H1 (cell line): ENCODE data around the gene FRMD4A. TPM values are rescaled to one million over a fixed set of nuclear protein-coding genes. Genes with fewer than 3 reads are reported as not detected.

ENCODE experiments used
- CTCF ChIA-PET: fragments of 300-600 bp; sonication (Branson Sonifier 250); formaldehyde crosslinking; loops from one replicate; lab custom pipeline; 2021; ENCODE audit not compliant: partially characterized antibody; lab: Charles Lee
- POLR2A ChIA-PET: fragments of 300-600 bp; sonication (Branson Sonifier 250); formaldehyde crosslinking; loops from one replicate; lab custom pipeline; 2021; ENCODE audit warnings: inconsistent platforms; ENCODE audit not compliant: partially characterized antibody; lab: Charles Lee
- DNase-seq, 2 experiments: peaks; one replicate each; pipeline versions ENCODE4 v3.0.0 to v3.0.0-alpha.2; 2010 to 2022; ENCODE audit warnings: low spot score in 2 of 2, low read depth in 1 of 2, mixed read lengths in 1 of 2
- FAIRE-seq: peaks from 2 replicates; lab custom pipeline; 2011; peaks lifted over from hg19 to GRCh38; lab: Jason Lieb, UNC
- H2AFZ ChIP-seq: 2 replicates; pipeline ENCODE4 v1.8.1; 2012; ENCODE audit warnings: low read length, inconsistent platforms
- H2AK5ac ChIP-seq: 2 replicates; pipeline ENCODE4 v1.6.1; 2013; ENCODE audit warnings: low read depth, low read length
- H2BK120ac ChIP-seq: replicated peaks from 2 replicates; pipeline ENCODE3; 2013; ENCODE audit warnings: low read depth, low read length, inconsistent platforms
- H2BK12ac ChIP-seq: 2 replicates; pipeline ENCODE4 v1.6.1; 2013; ENCODE audit warnings: low read depth, low read length
- H2BK15ac ChIP-seq: 2 replicates; pipeline ENCODE4 v1.6.1; 2013; ENCODE audit warnings: low read length
- H2BK20ac ChIP-seq: 2 replicates; pipeline ENCODE4 v1.6.1; 2013; ENCODE audit warnings: low read length
- H2BK5ac ChIP-seq: 2 replicates; pipeline ENCODE4 v1.6.1; 2013; ENCODE audit warnings: low read depth, low read length
- H3K14ac ChIP-seq: 2 replicates; pipeline ENCODE4 v1.6.1; 2013; ENCODE audit warnings: inconsistent platforms; ENCODE audit not compliant: insufficient read length
- H3K18ac ChIP-seq: 2 replicates; pipeline ENCODE4 v1.6.1; 2013; ENCODE audit warnings: low read length; ENCODE audit errors: extremely low read depth
- H3K23ac ChIP-seq: 2 replicates; pipeline ENCODE4 v1.6.1; 2013; ENCODE audit warnings: inconsistent platforms; ENCODE audit not compliant: insufficient read length
- H3K23me2 ChIP-seq: 2 replicates; pipeline ENCODE4 v1.6.1; 2013; ENCODE audit warnings: low read depth, low read length
- H3K27ac ChIP-seq: 2 replicates; pipeline ENCODE4 v1.6.1; 2011; ENCODE audit warnings: low read depth, low read length, inconsistent platforms
- H3K27me3 ChIP-seq, 4 experiments: replicated peaks in 1 of 4; 1 replicate in 1 of 4; 2 replicates in 3 of 4; pipeline versions ENCODE4 v1.6.1 to v1.8.1; 2011 to 2013; ENCODE audit warnings: low read length in 3 of 4, mild to moderate bottlenecking in 3 of 4, inconsistent platforms in 2 of 4, mixed read lengths in 2 of 4, moderate library complexity in 1 of 4; ENCODE audit not compliant: control insufficient read depth in 3 of 4, insufficient read depth in 3 of 4; ENCODE audit errors: extremely low read depth in 1 of 4
- H3K36me3 ChIP-seq, 4 experiments: 2 replicates each; pipeline versions ENCODE4 v1.6.1 to v1.8.1; 2011 to 2013; ENCODE audit warnings: mild to moderate bottlenecking in 4 of 4, low read length in 3 of 4, moderate library complexity in 2 of 4, control low read depth in 1 of 4, inconsistent platforms in 1 of 4; ENCODE audit not compliant: insufficient read depth in 4 of 4, control insufficient read depth in 2 of 4
- H3K4ac ChIP-seq: replicated peaks from 2 replicates; pipeline ENCODE3; 2013; ENCODE audit warnings: low read length, low read depth, mixed read lengths, inconsistent platforms; ENCODE audit not compliant: insufficient read length
- H3K4me1 ChIP-seq, 4 experiments: replicated peaks in 1 of 4; 1 replicate in 1 of 4; 2 replicates in 3 of 4; pipeline versions ENCODE4 v1.6.1 to v1.8.1; 2011 to 2013; ENCODE audit warnings: low read length in 3 of 4, inconsistent platforms in 2 of 4, mixed read lengths in 1 of 4; ENCODE audit not compliant: insufficient read depth in 4 of 4, control insufficient read depth in 3 of 4
- H3K4me2 ChIP-seq, 2 experiments: 2 replicates each; pipeline versions ENCODE4 v1.6.1 to v1.8.1; 2011 to 2013; ENCODE audit warnings: low read depth in 2 of 2, low read length in 2 of 2, control low read depth in 1 of 2, inconsistent platforms in 1 of 2, mild to moderate bottlenecking in 1 of 2; ENCODE audit not compliant: insufficient read depth in 1 of 2
- H3K4me3 ChIP-seq, 4 experiments: fragments of 200-600, 300-600 bp in 1 of 4; sonication (generic), shearing (Covaris generic), sonication (Bioruptor Twin) in 1 of 4; 2 replicates each; pipeline versions ENCODE4 v1.5.1 to v1.8.1; 2011 to 2016; ENCODE audit warnings: low read length in 4 of 4, low read depth in 3 of 4, control low read depth in 2 of 4, inconsistent platforms in 2 of 4, mild to moderate bottlenecking in 2 of 4, mixed read lengths in 1 of 4, moderate library complexity in 1 of 4; ENCODE audit not compliant: insufficient read depth in 2 of 4; ENCODE audit errors: extremely low read depth in 1 of 4
- H3K56ac ChIP-seq: replicated peaks from 2 replicates; pipeline ENCODE3; 2013; ENCODE audit warnings: low read depth, mild to moderate bottlenecking, mixed read lengths, low read length, inconsistent platforms; ENCODE audit not compliant: insufficient read length
- H3K79me1 ChIP-seq: 2 replicates; pipeline ENCODE4 v1.6.1; 2013; ENCODE audit warnings: low read depth, low read length, control low read depth
- H3K79me2 ChIP-seq, 2 experiments: 2 replicates each; pipeline versions ENCODE4 v1.6.1 to v1.8.1; 2012 to 2013; ENCODE audit warnings: low read length in 2 of 2, mild to moderate bottlenecking in 2 of 2, inconsistent platforms in 1 of 2; ENCODE audit not compliant: insufficient read depth in 2 of 2, control insufficient read depth in 1 of 2
- H3K9ac ChIP-seq, 4 experiments: replicated peaks in 1 of 4; 1 replicate in 1 of 4; 2 replicates in 3 of 4; pipeline versions ENCODE4 v1.6.1 to v1.8.1; 2011 to 2013; ENCODE audit warnings: low read depth in 3 of 4, low read length in 3 of 4, control low read depth in 2 of 4, mild to moderate bottlenecking in 2 of 4, moderate library complexity in 2 of 4, inconsistent platforms in 1 of 4; ENCODE audit errors: extremely low read depth in 1 of 4
- H3K9me3 ChIP-seq, 2 experiments: 2 replicates each; pipeline versions ENCODE4 v1.6.1 to v1.8.1; 2012 to 2013; ENCODE audit warnings: mild to moderate bottlenecking in 2 of 2, moderate library complexity in 2 of 2, control low read depth in 1 of 2, inconsistent platforms in 1 of 2, low read depth in 1 of 2, low read length in 1 of 2, mixed read lengths in 1 of 2; ENCODE audit not compliant: insufficient read depth in 2 of 2
- H4K20me1 ChIP-seq, 2 experiments: replicated peaks in 1 of 2; 2 replicates each; pipeline versions ENCODE3 to v1.8.1; 2011 to 2013; ENCODE audit warnings: inconsistent platforms in 2 of 2, low read length in 2 of 2, mild to moderate bottlenecking in 1 of 2; ENCODE audit not compliant: insufficient read depth in 2 of 2, control insufficient read depth in 1 of 2
- H4K5ac ChIP-seq: 2 replicates; pipeline ENCODE4 v1.6.1; 2013; ENCODE audit warnings: low read length, low read depth, mixed read lengths, inconsistent platforms; ENCODE audit not compliant: insufficient read length
- H4K8ac ChIP-seq: 2 replicates; pipeline ENCODE4 v1.8.0; 2013; ENCODE audit warnings: mild to moderate bottlenecking, moderate library complexity, low read length, inconsistent platforms; ENCODE audit not compliant: insufficient read depth; ENCODE audit errors: extremely low read depth
- H4K91ac ChIP-seq: replicated peaks from 2 replicates; pipeline ENCODE3; 2013; ENCODE audit warnings: low read length, mixed read lengths, inconsistent platforms; ENCODE audit not compliant: insufficient read length
- ATF3 ChIP-seq: IDR thresholded peaks from 2 replicates; pipeline ENCODE4 v1.6.1; 2011; ENCODE audit warnings: low read depth, mild to moderate bottlenecking, low read length; ENCODE audit not compliant: insufficient read depth
- E2F6 ChIP-seq: IDR thresholded peaks from 2 replicates; pipeline ENCODE4 v1.6.1; 2012; ENCODE audit warnings: inconsistent platforms
- EZH2 ChIP-seq: fragments of 200-600 bp; sonication (generic); IDR thresholded peaks from 2 replicates; pipeline ENCODE4 v1.7.1; 2012; ENCODE audit warnings: low read depth, mild to moderate bottlenecking, moderate library complexity, low read length, inconsistent platforms; ENCODE audit not compliant: severe bottlenecking
- GABPA ChIP-seq: IDR thresholded peaks from 2 replicates; pipeline ENCODE4 v1.6.1; 2011; ENCODE audit warnings: mild to moderate bottlenecking, low read length, moderate library complexity, borderline replicate concordance; ENCODE audit not compliant: insufficient read depth
- HDAC6 ChIP-seq: IDR thresholded peaks from one replicate; pipeline ENCODE4 v1.7.1; 2012; ENCODE audit warnings: low read depth, mild to moderate bottlenecking, inconsistent platforms, low read length, moderate library complexity
- KDM4A ChIP-seq: IDR thresholded peaks from one replicate; pipeline ENCODE4 v1.7.1; 2012; ENCODE audit warnings: low read depth, mild to moderate bottlenecking, moderate library complexity, low read length, inconsistent platforms; ENCODE audit not compliant: severe bottlenecking
- MAFK ChIP-seq: IDR thresholded peaks from 2 replicates; pipeline ENCODE4 v1.6.1; 2012; ENCODE audit warnings: low read depth, mild to moderate bottlenecking, improper control_type of control experiment, low read length
- RXRA ChIP-seq: IDR thresholded peaks from 2 replicates; pipeline ENCODE4 v1.6.1; 2011; ENCODE audit warnings: low read depth, mild to moderate bottlenecking, low read length, moderate library complexity; ENCODE audit not compliant: insufficient read depth
- SAP30 ChIP-seq: fragments of 300-600 bp; sonication (generic); IDR thresholded peaks from 2 replicates; pipeline ENCODE4 v1.7.1; 2012; ENCODE audit warnings: low read length, moderate library complexity, mild to moderate bottlenecking, inconsistent platforms; ENCODE audit not compliant: insufficient read depth, insufficient replicate concordance
- SIN3A ChIP-seq, 2 experiments: IDR thresholded peaks in 1 of 2; conservative IDR thresholded peaks in 1 of 2; 2 replicates each; pipeline ENCODE4 v1.6.1; 2011 to 2012; ENCODE audit warnings: low read length in 2 of 2, improper control_type of control experiment in 1 of 2, low read depth in 1 of 2, mild to moderate bottlenecking in 1 of 2
- SIRT6 ChIP-seq: IDR thresholded peaks from one replicate; pipeline ENCODE4 v1.7.1; 2012; ENCODE audit warnings: low read length, inconsistent platforms
- TAF1 ChIP-seq: IDR thresholded peaks from 2 replicates; pipeline ENCODE4 v1.6.1; 2011; ENCODE audit warnings: mild to moderate bottlenecking, low read depth, low read length
- WGBS, 2 experiments: shearing (Covaris generic) in 1 of 2; methylation state at CpG; one replicate each; pipeline versions ENCODE4 v1.1.6 to v1.1.7; 2013 to 2015; ENCODE audit warnings: low lambda C conversion rate in 2 of 2, mixed read lengths in 2 of 2, inconsistent platforms in 1 of 2, low coverage in 1 of 2, missing lambda C conversion rate in 1 of 2; ENCODE audit not compliant: insufficient replicate concordance in 2 of 2, insufficient coverage in 1 of 2, insufficient read length in 1 of 2; ENCODE audit errors: extremely low coverage in 1 of 2, missing lambda C conversion rate in 1 of 2; 5-methylcytosine and 5-hydroxymethylcytosine counted together
- polyA plus RNA-seq, 7 experiments: library from polyadenylated mRNA; depleted of rRNA in 3 of 7; stranded (reverse) in 5 of 7; unstranded in 2 of 7; fragments of >200 nt in 5 of 7; fragments of 200-250 nt in 2 of 7; gene quantifications; 1 replicate in 5 of 7; 2 replicates in 1 of 7; 4 replicates in 1 of 7; pipeline versions ENCODE4 v1.2.1 to v1.2.3, GENCODE V29; 2011 to 2013; ENCODE audit warnings: missing spikeins in 2 of 7, mixed read lengths in 2 of 7
- total RNA-seq: library from RNA; stranded (reverse); fragmentation: NEBNext Ultra II Directional; extraction: Animal tissue kit (Norgen Biotek cat#: 25700); gene quantifications from 2 replicates; pipeline ENCODE4 v1.2.1, GENCODE V29; 2021

FRMD4A gene
- total and polyA plus RNA-seq, 2 of the 8 experiments (the other 6 are each of a cell fraction or from before 2014, with no cell fraction given), result 38.6 to 39.6 TPM

GRCh38 chr10:13732465-13732881, 598.3 kb downstream of the FRMD4A start:
- no peaks in the 10 kb centered on the region for H3K79me1 ChIP-seq
- H3K27me3 ChIP-seq, result no peaks in the 10 kb centered on the region
- H4K8ac ChIP-seq, result no peak overlapping the region
- H4K91ac ChIP-seq, result no peak overlapping the region
- H3K4me2 ChIP-seq, result no peak overlapping the region
- H3K23ac ChIP-seq, result no peak overlapping the region
- H3K36me3 ChIP-seq, result peaks cover 0 to 4% (median 2%) of the 10 kb centered on the region in 4 experiments; a peak in 3 of 8 replicates
- ChIA-PET CTCF (interaction anchor here (1.2 to 1.6 kb wide), 3 partner anchors 9 to 58 kb away, joined by 3 to 5 read pairs (median 4); no protein-coding TSS in a partner anchor), POLR2A (interaction anchor here (1.4 kb wide), 1 partner anchor 60 kb away, joined by 3 read pairs; no protein-coding TSS in a partner anchor)
- H2BK15ac ChIP-seq, result no peak overlapping the region
- no peaks in the 10 kb centered on the region for H3K23me2 ChIP-seq
- no peak overlapping the region for H2AK5ac ChIP-seq
- H4K20me1 ChIP-seq, result no peaks in the 10 kb centered on the region
- DNase-seq, result no peak
- H3K56ac ChIP-seq, result no peak overlapping the region
- 91% methylated on average over 6 of the region's 6 CpGs; no CpG with 5 or more reads in 1 of the 2 experiments for WGBS, 2 experiments
- no peak overlapping the region for H3K18ac ChIP-seq
- no peak overlapping the region for H3K14ac ChIP-seq
- no peak overlapping the region for H2BK120ac ChIP-seq
- H2BK5ac ChIP-seq, result no peak overlapping the region
- no peak overlapping the region for H3K4ac ChIP-seq
- H3K9ac ChIP-seq, result no peak overlapping the region
- H2AFZ ChIP-seq, result no peak overlapping the region
- no peaks in the 10 kb centered on the region for H3K79me2 ChIP-seq
- no peaks in the 10 kb centered on the region; a peak in 2 of 7 replicates for H3K4me1 ChIP-seq
- FAIRE-seq, result no peak
- no peak overlapping the region for H4K5ac ChIP-seq
- H3K27ac ChIP-seq, result no peak overlapping the region
- no peak overlapping the region for H2BK20ac ChIP-seq
- H2BK12ac ChIP-seq, result no peak overlapping the region
- no peak overlapping the region for H3K4me3 ChIP-seq
- H3K9me3 ChIP-seq, result no peaks in the 10 kb centered on the region
- TF ChIP-seq EZH2, result no peak
- no peak for TF ChIP-seq MAFK
- no peak for TF ChIP-seq GABPA
- TF ChIP-seq SAP30, result no peak
- TF ChIP-seq SIN3A (conservative IDR thresholded peaks at IDR 0.05 in 1 of 2, IDR thresholded peaks at IDR 0.05 in 1 of 2; ENCODE audit: low read depth in 1 of 2, low read length in 2 of 2), result no peak
- TF ChIP-seq KDM4A, result no peak
- TF ChIP-seq ATF3, result no peak
- no peak for TF ChIP-seq SIRT6
- no peak for TF ChIP-seq E2F6
- TF ChIP-seq TAF1, result no peak
- TF ChIP-seq RXRA, result no peak
- no peak for TF ChIP-seq HDAC6
